Endothelial cell of coronary artery (primary cell): Measurements from ENCODE around the gene SMYD4. TPM values are rescaled to one million over a fixed set of nuclear protein-coding genes. Genes with fewer than 3 reads are reported as not detected.

ENCODE experiments used
- total RNA-seq: library from RNA; depleted of rRNA; stranded (reverse); fragments of >200 nt; gene quantifications from 2 replicates; pipeline ENCODE4 v1.2.3, GENCODE V29; 2014

The SMYD4 gene, protein sequence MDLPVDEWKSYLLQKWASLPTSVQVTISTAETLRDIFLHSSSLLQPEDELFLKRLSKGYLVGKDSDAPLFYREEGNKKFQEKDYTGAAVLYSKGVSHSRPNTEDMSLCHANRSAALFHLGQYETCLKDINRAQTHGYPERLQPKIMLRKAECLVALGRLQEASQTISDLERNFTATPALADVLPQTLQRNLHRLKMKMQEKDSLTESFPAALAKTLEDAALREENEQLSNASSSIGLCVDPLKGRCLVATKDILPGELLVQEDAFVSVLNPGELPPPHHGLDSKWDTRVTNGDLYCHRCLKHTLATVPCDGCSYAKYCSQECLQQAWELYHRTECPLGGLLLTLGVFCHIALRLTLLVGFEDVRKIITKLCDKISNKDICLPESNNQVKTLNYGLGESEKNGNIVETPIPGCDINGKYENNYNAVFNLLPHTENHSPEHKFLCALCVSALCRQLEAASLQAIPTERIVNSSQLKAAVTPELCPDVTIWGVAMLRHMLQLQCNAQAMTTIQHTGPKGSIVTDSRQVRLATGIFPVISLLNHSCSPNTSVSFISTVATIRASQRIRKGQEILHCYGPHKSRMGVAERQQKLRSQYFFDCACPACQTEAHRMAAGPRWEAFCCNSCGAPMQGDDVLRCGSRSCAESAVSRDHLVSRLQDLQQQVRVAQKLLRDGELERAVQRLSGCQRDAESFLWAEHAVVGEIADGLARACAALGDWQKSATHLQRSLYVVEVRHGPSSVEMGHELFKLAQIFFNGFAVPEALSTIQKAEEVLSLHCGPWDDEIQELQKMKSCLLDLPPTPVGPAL
- total RNA-seq = 6.9 and 10.0 TPM in 2 replicates

DNA sequence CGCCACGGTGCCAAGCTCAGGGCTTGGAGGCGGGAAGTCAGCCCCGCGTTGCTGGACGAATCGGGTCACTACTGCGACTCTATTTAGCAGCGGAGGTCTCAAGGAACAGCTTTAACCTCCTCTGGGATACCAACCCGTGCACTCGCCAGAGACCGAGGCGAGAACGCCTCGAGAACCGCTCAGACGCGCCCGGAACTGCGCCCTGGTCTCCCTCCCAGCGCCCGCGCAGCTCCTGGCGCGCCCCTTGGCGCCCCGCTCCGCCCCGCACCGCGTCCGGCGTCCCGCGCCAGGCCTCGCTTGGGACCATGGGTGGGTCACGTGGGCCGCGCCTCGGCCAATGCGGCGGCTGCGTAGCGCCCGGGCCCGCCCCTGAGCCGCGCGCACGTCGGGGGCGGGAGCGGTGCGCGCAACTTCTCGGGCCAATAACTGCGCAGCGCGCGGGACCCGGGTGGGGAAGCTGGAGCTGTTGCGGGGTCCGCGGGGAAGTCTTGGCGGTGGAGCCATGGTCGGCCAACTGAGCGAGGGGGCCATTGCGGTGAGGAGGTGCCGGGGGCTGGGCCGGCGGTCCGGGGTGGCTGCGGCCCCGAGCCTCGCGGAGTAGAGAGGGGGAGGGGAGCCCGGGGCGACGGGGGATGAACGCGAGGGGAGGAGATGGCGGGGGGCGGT, at the start of gene SMYD4, which contains the start of gene RPA1:
TSS of gene SMYD4 (minus strand) at position 311 of the 666 bp plus-strand sequence. CDS start 1,908 bp downstream, outside the sequence.
TSS of gene RPA1 (plus strand) at position 414 of the 666 bp plus-strand sequence. CDS start at position 503, 89 bp downstream.

GRCh38 chr17:1742371-1743087, 87.2 kb downstream of the SMYD4 start, which contains the start of gene SERPINF2:
TSS of gene SERPINF2 (plus strand) at chr17:1742871. CDS start at chr17:1744996, 2,125 bp downstream.

Other genes starting within 250 kb of the SMYD4 start
- gene SLC43A2, start 201.1 kb downstream of the SMYD4 start, total RNA-seq = 14.7 and 25.5 TPM in 2 replicates
- gene SCARF1, start 184.2 kb downstream of the SMYD4 start, total RNA-seq = 75.1 and 96.1 TPM in 2 replicates
- 9.3 and 9.6 TPM in 2 replicates for gene RILP, start 180.0 kb downstream of the SMYD4 start, total RNA-seq
- gene PRPF8, start 145.0 kb downstream of the SMYD4 start, total RNA-seq = 104 and 106 TPM in 2 replicates
- 1.1 and 1.6 TPM in 2 replicates for gene TLCD2, start 119.5 kb downstream of the SMYD4 start, total RNA-seq
- 13.8 and 16.8 TPM in 2 replicates for gene WDR81, start 105.2 kb downstream of the SMYD4 start, total RNA-seq
- 0.09 TPM in 1 of 2 replicates, not detected in the other for gene SERPINF2, start 87.0 kb downstream of the SMYD4 start, total RNA-seq
- gene SERPINF1, start 67.8 kb downstream of the SMYD4 start, total RNA-seq = 0.75 TPM in 1 of 2 replicates, not detected in the other
- gene RPA1, start 103 bp upstream of the SMYD4 start, total RNA-seq = 37.3 and 57.8 TPM in 2 replicates
- not detected in 2 replicates for gene RTN4RL1, start 195.4 kb upstream of the SMYD4 start, total RNA-seq
- 13.2 and 16.8 TPM in 2 replicates for gene DPH1, start 200.3 kb upstream of the SMYD4 start, total RNA-seq
- gene OVCA2, start 212.1 kb upstream of the SMYD4 start, total RNA-seq = 43.5 and 55.4 TPM in 2 replicates
- gene HIC1, start 225.2 kb upstream of the SMYD4 start, total RNA-seq = 18.6 and 41.0 TPM in 2 replicates